ENCODE measurements around the gene LRRTM3. TPM values are rescaled to one million over a fixed set of nuclear protein-coding genes. Genes with fewer than 3 reads are reported as not detected.

The LRRTM3 gene
- polyA plus RNA-seq, 2 donors = not detected

DNA sequence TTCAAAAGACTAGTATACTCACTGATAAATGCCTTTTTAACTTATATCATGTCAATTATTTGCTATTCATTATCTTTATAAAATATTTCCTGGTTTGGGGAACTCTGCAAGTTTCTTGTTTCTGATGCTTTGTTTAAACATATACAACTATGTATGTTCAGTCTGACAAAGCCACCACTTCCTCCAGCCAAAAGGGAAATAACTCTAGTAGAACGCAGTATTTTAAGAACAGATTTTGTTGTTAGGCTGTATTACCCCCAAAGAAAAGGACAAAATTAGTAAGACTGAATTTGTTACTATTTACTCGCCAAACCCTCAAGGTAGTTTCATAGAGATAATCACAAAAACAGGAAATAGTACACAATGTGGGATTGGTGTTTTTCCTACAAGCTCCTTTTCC, 78.9 kb downstream of the LRRTM3 start:
- no peaks in the 10 kb centered on the region for H3K36me3 ChIP-seq (ENCODE audit: control insufficient read depth in 2 of 2, insufficient read depth in 2 of 2, low read length in 1 of 2)
- no peaks in the 10 kb centered on the region for H3K9me3 ChIP-seq (ENCODE audit: control insufficient read depth in 2 of 2, insufficient read depth in 1 of 2, low read depth in 1 of 2, low read length in 1 of 2)
- H3K27me3 ChIP-seq (ENCODE audit: control insufficient read depth in 1 of 2, insufficient read depth in 2 of 2, low read length in 2 of 2) = no peaks in the 10 kb centered on the region
- WGBS, 2 donors = 65 to 73% methylated on average over 2 of the region's 2 CpGs
- H3K27ac ChIP-seq (ENCODE audit: low read depth in 2 of 2, low read length in 1 of 2) = no peak overlapping the region
- H3K4me3 ChIP-seq (ENCODE audit: low read depth in 1 of 2, low read length in 2 of 2) = no peak overlapping the region
- no peaks in the 10 kb centered on the region for H3K4me1 ChIP-seq (ENCODE audit: control insufficient read depth in 2 of 2, insufficient read depth in 2 of 2, low read length in 1 of 2)

DNA sequence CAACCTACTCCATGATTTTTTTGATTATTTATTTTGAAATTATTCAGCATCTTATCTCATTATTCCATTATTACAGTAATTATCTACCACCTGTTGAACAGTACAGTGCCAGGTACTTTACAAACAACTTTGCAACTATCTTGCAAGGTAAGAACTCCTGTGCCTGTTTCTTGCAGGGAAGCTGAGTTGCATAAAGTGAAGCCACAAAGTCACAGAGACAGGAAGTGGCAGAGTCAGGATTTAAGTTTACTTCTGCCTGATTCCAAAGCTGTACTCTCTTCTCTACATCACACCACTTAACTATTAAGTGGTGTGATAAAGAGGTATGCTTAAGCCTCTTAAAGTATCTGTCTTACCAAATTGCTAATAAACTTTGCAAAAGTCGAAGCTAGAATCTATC, 80.1 kb downstream of the LRRTM3 start:
- WGBS, 2 donors = 59 to 75% methylated on average over 1 of the region's 1 CpG
- H3K27ac ChIP-seq (ENCODE audit: low read depth in 2 of 2, low read length in 1 of 2) = no peak overlapping the region
- no peaks in the 10 kb centered on the region for H3K36me3 ChIP-seq (ENCODE audit: control insufficient read depth in 2 of 2, insufficient read depth in 2 of 2, low read length in 1 of 2)

DNA sequence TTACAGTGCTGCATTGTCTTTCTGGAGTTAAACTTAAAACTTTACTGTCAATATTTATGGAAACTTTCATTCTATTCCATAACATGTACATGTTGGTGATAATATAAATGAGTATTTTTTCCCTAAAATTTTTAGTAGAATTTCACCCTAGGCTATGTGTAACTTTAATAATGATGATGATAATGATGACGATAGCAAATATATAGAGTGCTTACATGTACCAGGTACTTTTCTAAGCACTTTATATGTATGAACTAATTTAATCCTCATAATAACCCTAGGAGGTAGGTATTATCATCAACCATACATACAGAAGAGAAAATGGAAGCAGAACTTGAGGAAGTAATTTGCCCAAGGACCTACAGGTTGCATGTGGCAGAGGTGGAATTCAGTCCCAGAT, 85.6 kb downstream of the LRRTM3 start:
- H3K4me3 ChIP-seq (ENCODE audit: low read depth in 1 of 2, low read length in 2 of 2) = no peak overlapping the region
- H3K36me3 ChIP-seq (ENCODE audit: control insufficient read depth in 2 of 2, insufficient read depth in 2 of 2, low read length in 1 of 2) = no peaks in the 10 kb centered on the region
- WGBS, 2 donors = 91 to 100% methylated on average over 1 of the region's 1 CpG
- no peaks in the 10 kb centered on the region for H3K27me3 ChIP-seq (ENCODE audit: control insufficient read depth in 1 of 2, insufficient read depth in 2 of 2, low read length in 2 of 2)
- no peaks in the 10 kb centered on the region for H3K4me1 ChIP-seq (ENCODE audit: control insufficient read depth in 2 of 2, insufficient read depth in 2 of 2, low read length in 1 of 2)
- no peak overlapping the region for H3K27ac ChIP-seq (ENCODE audit: low read depth in 2 of 2, low read length in 1 of 2)
- no peaks in the 10 kb centered on the region for H3K9me3 ChIP-seq (ENCODE audit: control insufficient read depth in 2 of 2, insufficient read depth in 1 of 2, low read depth in 1 of 2, low read length in 1 of 2)

More for the DNA sequence above, 80.1 kb downstream of the LRRTM3 start:
- Histone ChIP-seq H3K4me1 (ENCODE audit: control insufficient read depth in 2 of 2, insufficient read depth in 2 of 2, low read length in 1 of 2) (no peaks in the 10 kb centered on the region), H3K27me3 (ENCODE audit: control insufficient read depth in 1 of 2, insufficient read depth in 2 of 2, low read length in 2 of 2) (no peaks in the 10 kb centered on the region), H3K9me3 (ENCODE audit: control insufficient read depth in 2 of 2, insufficient read depth in 1 of 2, low read depth in 1 of 2, low read length in 1 of 2) (no peaks in the 10 kb centered on the region), H3K4me3 (ENCODE audit: low read depth in 1 of 2, low read length in 2 of 2) (no peak overlapping the region)

DNA sequence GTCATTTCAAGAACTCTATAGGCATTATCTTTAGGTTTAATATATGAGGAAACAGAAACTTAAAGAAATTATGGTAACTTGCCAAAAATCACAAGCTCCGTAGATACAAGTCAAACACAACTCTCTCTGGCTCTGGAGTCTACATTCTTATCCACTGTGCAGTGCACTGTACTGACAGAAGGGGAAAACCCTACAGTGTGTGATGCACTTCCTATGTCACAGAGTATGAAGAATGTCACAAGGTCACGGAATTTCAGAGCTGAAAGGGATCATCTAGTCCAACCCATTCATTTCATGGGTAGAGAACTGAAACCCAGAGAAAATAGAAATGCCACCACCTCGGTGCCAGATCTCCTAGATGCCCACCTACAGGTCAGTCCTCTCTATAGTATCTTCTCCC, 86.1 kb downstream of the LRRTM3 start:
- WGBS, 2 donors = 61 to 62% methylated on average over 3 of the region's 3 CpGs
- Histone ChIP-seq H3K27me3 (ENCODE audit: control insufficient read depth in 1 of 2, insufficient read depth in 2 of 2, low read length in 2 of 2) (no peaks in the 10 kb centered on the region), H3K36me3 (ENCODE audit: control insufficient read depth in 2 of 2, insufficient read depth in 2 of 2, low read length in 1 of 2) (no peaks in the 10 kb centered on the region), H3K4me3 (ENCODE audit: low read depth in 1 of 2, low read length in 2 of 2) (no peak overlapping the region), H3K9me3 (ENCODE audit: control insufficient read depth in 2 of 2, insufficient read depth in 1 of 2, low read depth in 1 of 2, low read length in 1 of 2) (no peaks in the 10 kb centered on the region), H3K4me1 (ENCODE audit: control insufficient read depth in 2 of 2, insufficient read depth in 2 of 2, low read length in 1 of 2) (no peaks in the 10 kb centered on the region), H3K27ac (ENCODE audit: low read depth in 2 of 2, low read length in 1 of 2) (no peak overlapping the region)

DNA sequence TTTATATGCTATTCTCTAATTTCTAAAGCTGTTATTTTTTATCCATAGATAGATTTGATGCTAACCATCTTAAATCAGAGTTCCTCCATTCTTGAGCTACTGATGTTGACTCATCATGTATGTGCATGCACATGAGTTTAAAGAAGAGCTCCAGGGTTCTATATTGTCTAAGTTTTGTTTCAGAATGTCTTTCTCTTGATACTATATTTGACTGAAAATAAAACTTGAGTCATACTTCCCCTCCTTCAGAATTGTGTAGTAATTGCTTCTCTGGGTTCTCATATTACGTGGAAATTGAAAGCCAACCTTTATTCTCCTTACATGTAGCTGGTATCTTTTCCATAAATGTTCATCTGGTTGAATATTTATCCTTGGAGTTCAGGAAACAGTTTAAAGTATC, 89.4 kb downstream of the LRRTM3 start:
- Histone ChIP-seq H3K36me3 (ENCODE audit: control insufficient read depth in 2 of 2, insufficient read depth in 2 of 2, low read length in 1 of 2) (no peaks in the 10 kb centered on the region), H3K27ac (ENCODE audit: low read depth in 2 of 2, low read length in 1 of 2) (no peak overlapping the region), H3K9me3 (ENCODE audit: control insufficient read depth in 2 of 2, insufficient read depth in 1 of 2, low read depth in 1 of 2, low read length in 1 of 2) (no peaks in the 10 kb centered on the region), H3K4me1 (ENCODE audit: control insufficient read depth in 2 of 2, insufficient read depth in 2 of 2, low read length in 1 of 2) (no peaks in the 10 kb centered on the region), H3K27me3 (ENCODE audit: control insufficient read depth in 1 of 2, insufficient read depth in 2 of 2, low read length in 2 of 2) (no peaks in the 10 kb centered on the region), H3K4me3 (ENCODE audit: low read depth in 1 of 2, low read length in 2 of 2) (no peak overlapping the region)
- 44 to 64% methylated on average over 1 of the region's 1 CpG for WGBS, 2 donors

GRCh38 chr10:67017218-67017617, 91.4 kb downstream of the LRRTM3 start:
- Histone ChIP-seq H3K4me1 (ENCODE audit: control insufficient read depth in 2 of 2, insufficient read depth in 2 of 2, low read length in 1 of 2) (no peaks in the 10 kb centered on the region), H3K27ac (ENCODE audit: low read depth in 2 of 2, low read length in 1 of 2) (no peak overlapping the region), H3K4me3 (ENCODE audit: low read depth in 1 of 2, low read length in 2 of 2) (no peak overlapping the region), H3K27me3 (ENCODE audit: control insufficient read depth in 1 of 2, insufficient read depth in 2 of 2, low read length in 2 of 2) (no peaks in the 10 kb centered on the region), H3K9me3 (ENCODE audit: control insufficient read depth in 2 of 2, insufficient read depth in 1 of 2, low read depth in 1 of 2, low read length in 1 of 2) (no peaks in the 10 kb centered on the region), H3K36me3 (ENCODE audit: control insufficient read depth in 2 of 2, insufficient read depth in 2 of 2, low read length in 1 of 2) (no peaks in the 10 kb centered on the region)
- 80 to 91% methylated on average over 2 of the region's 2 CpGs for WGBS, 2 donors

DNA sequence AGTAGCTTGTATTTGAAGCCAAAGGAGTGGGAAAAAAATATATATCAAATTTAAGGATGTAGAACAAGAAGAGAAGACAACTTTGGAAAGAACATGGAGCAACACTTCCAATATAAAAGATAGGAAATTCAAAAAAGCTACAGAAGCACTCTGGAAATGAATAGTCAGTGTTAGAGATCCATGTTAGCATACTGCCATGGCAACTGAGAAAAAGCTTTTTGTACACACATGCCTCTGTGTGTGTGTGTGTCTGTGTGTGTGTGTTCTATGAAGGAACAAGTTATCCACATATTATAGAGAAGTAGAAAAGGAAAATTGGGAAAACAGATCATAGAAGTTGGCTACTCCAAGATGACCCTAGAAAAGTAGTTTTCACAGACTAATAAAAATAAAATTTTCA, 96.3 kb downstream of the LRRTM3 start:
- no peaks in the 10 kb centered on the region for H3K36me3 ChIP-seq (ENCODE audit: control insufficient read depth in 2 of 2, insufficient read depth in 2 of 2, low read length in 1 of 2)
- no peaks in the 10 kb centered on the region for H3K9me3 ChIP-seq (ENCODE audit: control insufficient read depth in 2 of 2, insufficient read depth in 1 of 2, low read depth in 1 of 2, low read length in 1 of 2)
- H3K27ac ChIP-seq (ENCODE audit: low read depth in 2 of 2, low read length in 1 of 2) = no peak overlapping the region
- H3K27me3 ChIP-seq (ENCODE audit: control insufficient read depth in 1 of 2, insufficient read depth in 2 of 2, low read length in 2 of 2) = no peaks in the 10 kb centered on the region
- H3K4me1 ChIP-seq (ENCODE audit: control insufficient read depth in 2 of 2, insufficient read depth in 2 of 2, low read length in 1 of 2) = no peaks in the 10 kb centered on the region
- H3K4me3 ChIP-seq (ENCODE audit: low read depth in 1 of 2, low read length in 2 of 2) = no peak overlapping the region

- WGBS, 2 donors = 88 to 95% methylated on average over 9 of the region's 9 CpGs
- Histone ChIP-seq H3K9me3 (ENCODE audit: control insufficient read depth in 2 of 2, insufficient read depth in 1 of 2, low read depth in 1 of 2, low read length in 1 of 2) (peaks cover 0 to 2% of the 10 kb centered on the region in 2 donors), H3K27ac (ENCODE audit: low read depth in 2 of 2, low read length in 1 of 2) (no peak overlapping the region), H3K4me1 (ENCODE audit: control insufficient read depth in 2 of 2, insufficient read depth in 2 of 2, low read length in 1 of 2) (no peaks in the 10 kb centered on the region), H3K36me3 (ENCODE audit: control insufficient read depth in 2 of 2, insufficient read depth in 2 of 2, low read length in 1 of 2) (no peaks in the 10 kb centered on the region), H3K27me3 (ENCODE audit: control insufficient read depth in 1 of 2, insufficient read depth in 2 of 2, low read length in 2 of 2) (no peaks in the 10 kb centered on the region), H3K4me3 (ENCODE audit: low read depth in 1 of 2, low read length in 2 of 2) (no peak overlapping the region)
Measured at GRCh38 chr10:67033878-67034277, 108.0 kb downstream of the LRRTM3 start.

- H3K27me3 ChIP-seq (ENCODE audit: control insufficient read depth in 1 of 2, insufficient read depth in 2 of 2, low read length in 2 of 2) = no peaks in the 10 kb centered on the region
- no peaks in the 10 kb centered on the region for H3K4me1 ChIP-seq (ENCODE audit: control insufficient read depth in 2 of 2, insufficient read depth in 2 of 2, low read length in 1 of 2)
- peaks cover 0 to 2% of the 10 kb centered on the region in 2 donors for H3K9me3 ChIP-seq (ENCODE audit: control insufficient read depth in 2 of 2, insufficient read depth in 1 of 2, low read depth in 1 of 2, low read length in 1 of 2)
- no peaks in the 10 kb centered on the region for H3K36me3 ChIP-seq (ENCODE audit: control insufficient read depth in 2 of 2, insufficient read depth in 2 of 2, low read length in 1 of 2)
- no peak overlapping the region for H3K4me3 ChIP-seq (ENCODE audit: low read depth in 1 of 2, low read length in 2 of 2)
- WGBS, 2 donors = 71 to 89% methylated on average over 2 of the region's 2 CpGs
- no peak overlapping the region for H3K27ac ChIP-seq (ENCODE audit: low read depth in 2 of 2, low read length in 1 of 2)
Measured at GRCh38 chr10:67036808-67037207, 111.0 kb downstream of the LRRTM3 start.

DNA sequence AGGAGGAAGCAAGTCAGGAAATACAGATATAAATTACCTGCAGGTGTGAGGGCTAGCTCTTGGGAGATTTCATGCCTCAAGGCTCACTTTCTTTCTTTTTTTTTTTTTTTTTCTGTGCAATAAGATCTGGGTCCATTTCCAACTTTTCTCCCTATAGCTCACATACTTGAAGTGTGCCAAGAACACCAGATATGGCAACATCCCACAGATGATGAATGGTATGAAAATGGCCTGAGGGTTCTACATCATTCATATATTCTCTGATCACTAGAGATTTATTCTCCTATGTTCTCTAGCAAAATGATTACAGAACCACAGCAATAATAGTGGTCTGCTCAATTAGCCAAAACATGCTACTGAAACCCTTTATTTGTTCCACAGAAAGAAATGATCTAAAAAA, 117.2 kb downstream of the LRRTM3 start:
- H3K27me3 ChIP-seq (ENCODE audit: control insufficient read depth in 1 of 2, insufficient read depth in 2 of 2, low read length in 2 of 2) = no peaks in the 10 kb centered on the region
- H3K27ac ChIP-seq (ENCODE audit: low read depth in 2 of 2, low read length in 1 of 2) = no peak overlapping the region
- H3K9me3 ChIP-seq (ENCODE audit: control insufficient read depth in 2 of 2, insufficient read depth in 1 of 2, low read depth in 1 of 2, low read length in 1 of 2) = peaks cover 0 to 3% of the 10 kb centered on the region in 2 donors
- no peaks in the 10 kb centered on the region for H3K4me1 ChIP-seq (ENCODE audit: control insufficient read depth in 2 of 2, insufficient read depth in 2 of 2, low read length in 1 of 2)
- no peak overlapping the region for H3K4me3 ChIP-seq (ENCODE audit: low read depth in 1 of 2, low read length in 2 of 2)
- H3K36me3 ChIP-seq (ENCODE audit: control insufficient read depth in 2 of 2, insufficient read depth in 2 of 2, low read length in 1 of 2) = no peaks in the 10 kb centered on the region
